Endothelial cell of coronary artery (primary cell): ENCODE results near the gene OR10Z1. TPM values are rescaled to one million over a fixed set of nuclear protein-coding genes. Genes with fewer than 3 reads are reported as not detected.

Source experiments
- total RNA-seq: library from RNA; depleted of rRNA; stranded (reverse); fragments of >200 nt; gene quantifications from 2 replicates; pipeline ENCODE4 v1.2.3, GENCODE V29; 2014

Gene OR10Z1, protein sequence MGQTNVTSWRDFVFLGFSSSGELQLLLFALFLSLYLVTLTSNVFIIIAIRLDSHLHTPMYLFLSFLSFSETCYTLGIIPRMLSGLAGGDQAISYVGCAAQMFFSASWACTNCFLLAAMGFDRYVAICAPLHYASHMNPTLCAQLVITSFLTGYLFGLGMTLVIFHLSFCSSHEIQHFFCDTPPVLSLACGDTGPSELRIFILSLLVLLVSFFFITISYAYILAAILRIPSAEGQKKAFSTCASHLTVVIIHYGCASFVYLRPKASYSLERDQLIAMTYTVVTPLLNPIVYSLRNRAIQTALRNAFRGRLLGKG
- not detected in 2 replicates for total RNA-seq

DNA sequence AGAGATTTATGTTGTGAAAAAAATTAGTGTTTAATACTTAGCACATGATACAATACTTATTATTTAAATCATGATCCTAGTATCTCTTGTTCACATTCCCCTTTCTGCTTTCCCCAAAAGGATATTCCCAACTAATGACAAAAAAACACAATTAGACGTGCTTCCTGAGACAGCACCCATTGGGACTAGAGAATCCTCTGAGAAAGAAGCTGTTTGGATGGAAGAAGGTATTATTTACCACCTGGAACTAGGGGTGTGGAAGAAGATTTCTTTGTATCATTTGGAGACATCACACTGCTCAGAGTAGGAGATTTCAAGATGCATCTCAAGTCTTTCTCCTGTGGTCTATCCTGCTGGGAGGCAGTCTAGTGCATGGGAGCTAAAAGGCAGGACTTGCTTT is at the start of gene OR10Z1:
Gene OR10Z1 (plus strand): TSS at position 301 of the 400 bp plus-strand sequence. CDS start 1,171 bp downstream, outside the sequence.

DNA sequence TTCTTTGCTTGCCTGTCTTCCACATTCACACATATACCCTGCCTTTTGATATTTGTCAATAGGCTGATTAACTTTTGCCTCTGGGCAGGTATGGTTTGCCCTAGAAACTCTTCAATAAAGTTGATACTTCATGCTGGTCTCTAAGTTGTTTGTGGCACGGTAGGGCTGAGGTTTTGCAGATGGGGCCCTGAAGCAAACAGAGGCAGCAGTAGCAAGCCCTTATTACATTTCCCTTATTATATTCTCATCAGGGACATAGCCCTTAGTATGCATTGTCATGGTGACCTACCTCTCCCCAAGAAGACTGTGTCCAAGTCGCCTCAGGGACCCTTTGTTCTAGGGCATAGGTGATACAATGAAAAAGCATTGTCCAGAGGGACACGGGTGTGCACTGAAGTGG is 34.6 kb upstream of the OR10Z1 start, which contains the start of gene OR6P1:
Gene OR6P1 (minus strand): TSS at position 101 of the 400 bp plus-strand sequence. CDS start 6,976 bp downstream, outside the sequence.

DNA sequence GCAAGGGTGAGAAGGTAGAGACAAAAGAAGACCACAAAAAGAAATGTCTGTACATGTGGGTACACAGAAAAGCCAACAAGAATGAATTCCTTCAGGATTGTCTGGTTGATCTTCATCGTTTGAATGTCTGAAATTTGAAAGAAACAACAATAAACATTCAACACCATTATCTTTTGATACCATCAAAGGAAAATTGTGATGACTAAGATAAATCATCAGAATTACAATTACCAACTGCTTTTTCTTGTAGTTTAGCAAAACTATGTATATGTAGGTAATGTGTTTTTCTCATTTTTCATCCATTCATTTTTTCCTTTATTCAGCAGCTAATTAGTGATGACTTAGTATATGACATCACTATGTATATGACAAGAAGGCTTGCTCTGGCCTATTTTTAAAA is 25.3 kb upstream of the OR10Z1 start, which contains the start of gene OR10X1:
Gene OR10X1 (minus strand): TSS at position 167 of the 400 bp plus-strand sequence. CDS start 0 bp downstream, at position 167.

Other genes starting within 250 kb of the OR10Z1 start
- not detected in 2 replicates for gene OR10T2, start 205.8 kb upstream of the OR10Z1 start, total RNA-seq
- gene OR10K2, start 179.0 kb upstream of the OR10Z1 start, total RNA-seq = not detected in 2 replicates
- not detected in 2 replicates for gene OR10K1, start 143.4 kb upstream of the OR10Z1 start, total RNA-seq
- gene OR10R2, start 133.0 kb upstream of the OR10Z1 start, total RNA-seq = not detected in 2 replicates
- not detected in 2 replicates for gene OR6Y1, start 50.9 kb upstream of the OR10Z1 start, total RNA-seq
- not detected in 2 replicates for gene OR6P1, start 34.7 kb upstream of the OR10Z1 start, total RNA-seq
- not detected in 2 replicates for gene OR10X1, start 25.4 kb upstream of the OR10Z1 start, total RNA-seq
- gene SPTA1, start 81.4 kb downstream of the OR10Z1 start, total RNA-seq = under 0.01 and 0.90 TPM in 2 replicates
- not detected in 2 replicates for gene OR6K2, start 95.4 kb downstream of the OR10Z1 start, total RNA-seq
- not detected in 2 replicates for gene OR6K3, start 115.5 kb downstream of the OR10Z1 start, total RNA-seq
- not detected in 2 replicates for gene OR6K6, start 149.5 kb downstream of the OR10Z1 start, total RNA-seq
- gene OR6N1, start 166.9 kb downstream of the OR10Z1 start, total RNA-seq = not detected in 2 replicates
- gene OR6N2, start 175.9 kb downstream of the OR10Z1 start, total RNA-seq = not detected in 2 replicates
- not detected in 2 replicates for gene MNDA, start 226.1 kb downstream of the OR10Z1 start, total RNA-seq